ENCODE measurements around the gene SNAPC4.

The SNAPC4 gene

DNA sequence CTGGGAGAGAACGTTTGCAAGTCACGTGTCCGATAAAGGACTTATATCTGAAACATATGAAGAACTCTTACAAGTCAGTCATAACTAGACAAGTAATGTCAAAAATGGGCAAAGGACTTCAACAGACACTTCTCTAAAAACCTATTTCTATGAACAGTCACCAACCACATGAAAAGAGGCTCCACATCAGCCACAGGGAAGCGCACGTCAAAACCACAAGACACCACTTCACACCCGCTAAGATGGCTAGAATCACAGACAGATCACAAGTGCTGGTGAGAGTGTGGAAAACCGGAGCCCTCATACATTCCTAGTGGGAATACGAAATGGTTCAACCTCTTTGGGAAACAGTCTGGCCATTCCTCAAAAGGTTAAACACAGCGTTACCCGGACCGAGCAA lies 15.0 kb downstream of the SNAPC4 start:
- DNase-seq, result no peak

GRCh38 chr9:136383436-136383835 lies 16.5 kb downstream of the SNAPC4 start:
- DNase-seq, result no peak

DNA sequence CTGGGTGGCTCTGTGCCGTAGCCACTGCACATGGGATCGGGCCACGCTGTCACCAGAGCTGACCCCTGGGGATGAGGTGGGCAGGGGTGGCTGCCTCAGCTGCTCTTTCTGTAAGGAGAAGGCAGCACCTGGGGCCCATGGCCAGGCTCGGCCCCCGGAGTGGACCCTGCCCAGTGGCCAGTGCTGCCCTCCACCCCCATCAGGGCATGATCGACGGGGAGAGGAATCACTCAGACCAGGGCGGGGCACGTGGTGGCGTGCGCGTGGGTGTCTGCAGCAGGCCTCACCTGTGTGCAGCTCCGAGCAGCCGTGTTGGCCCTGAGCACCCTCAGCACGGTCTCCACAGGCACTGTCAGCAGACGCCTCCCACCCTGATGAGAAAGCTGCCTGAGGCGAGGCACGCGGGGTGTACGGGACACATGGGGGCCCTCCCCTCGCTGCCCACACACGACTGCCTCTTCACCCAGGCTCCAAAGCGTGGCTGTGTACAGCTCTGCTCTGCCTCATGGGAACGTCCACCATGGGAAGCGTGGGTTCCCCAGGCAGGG lies 17.9 kb downstream of the SNAPC4 start:
- no peak for DNase-seq

- DNase-seq, result no peak
These were observed 18.7 kb downstream of the SNAPC4 start for GRCh38 chr9:136381311-136381710.

GRCh38 chr9:136380381-136380780 lies 19.6 kb downstream of the SNAPC4 start:
- DNase-seq, result no peak

GRCh38 chr9:136379891-136380290 lies 20.1 kb downstream of the SNAPC4 start:
- DNase-seq, result no peak

- DNase-seq, result no peak
These were observed 20.6 kb downstream of the SNAPC4 start for GRCh38 chr9:136379401-136379800.

GRCh38 chr9:136379003-136379287 lies 21.0 kb downstream of the SNAPC4 start:
- no peak for DNase-seq

DNA sequence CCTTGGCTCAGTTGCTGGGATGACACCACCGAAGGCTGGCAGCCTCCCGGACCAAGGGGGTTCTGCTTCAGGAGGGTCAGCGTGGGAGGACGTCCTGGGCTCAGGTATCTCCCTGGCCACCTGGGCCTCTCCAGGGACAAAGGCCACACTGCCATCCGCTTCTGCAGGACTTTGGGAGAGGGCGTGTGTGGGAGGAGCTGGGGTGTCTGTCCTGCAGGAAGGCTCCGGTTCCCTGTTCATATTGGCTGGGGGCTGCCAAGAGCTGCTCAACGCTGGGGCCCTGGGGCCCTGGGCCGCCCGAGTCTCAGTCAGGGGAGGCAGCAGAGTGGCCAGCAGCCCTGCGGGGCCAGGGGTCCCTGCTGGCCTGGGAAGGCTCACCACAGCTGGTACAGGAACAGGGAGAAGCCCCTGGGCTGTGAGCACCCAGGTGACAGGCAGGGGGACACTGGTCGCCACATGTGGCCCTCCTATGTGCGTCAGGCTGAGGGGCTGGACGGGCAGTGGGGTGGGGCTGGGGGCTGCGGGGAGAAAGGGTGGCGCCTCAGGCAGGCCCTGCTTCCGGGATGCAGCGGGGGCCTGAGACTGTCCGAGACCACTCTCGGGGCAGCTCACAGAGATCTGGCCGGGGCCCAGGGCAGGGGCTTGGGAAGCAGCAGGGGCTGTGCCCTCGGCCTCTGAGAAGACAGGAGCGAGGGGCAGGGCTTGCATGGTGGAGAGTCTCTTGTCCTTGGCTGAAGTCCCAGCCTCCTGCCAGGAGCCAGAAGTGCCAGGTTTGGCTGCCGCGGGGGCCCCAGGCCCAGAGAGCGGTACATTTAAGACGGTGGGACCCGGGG lies 21.6 kb downstream of the SNAPC4 start:
- DNase-seq, result no peak

GRCh38 chr9:136377341-136378169 lies 22.4 kb downstream of the SNAPC4 start:
- no peak for DNase-seq

- DNase-seq, result no peak
These were observed 23.5 kb downstream of the SNAPC4 start for GRCh38 chr9:136376457-136376856.

- no peak for DNase-seq
These were observed 24.9 kb downstream of the SNAPC4 start for GRCh38 chr9:136375096-136375495.

GRCh38 chr9:136374183-136374575 lies 25.8 kb downstream of the SNAPC4 start:
- no peak for DNase-seq

DNA sequence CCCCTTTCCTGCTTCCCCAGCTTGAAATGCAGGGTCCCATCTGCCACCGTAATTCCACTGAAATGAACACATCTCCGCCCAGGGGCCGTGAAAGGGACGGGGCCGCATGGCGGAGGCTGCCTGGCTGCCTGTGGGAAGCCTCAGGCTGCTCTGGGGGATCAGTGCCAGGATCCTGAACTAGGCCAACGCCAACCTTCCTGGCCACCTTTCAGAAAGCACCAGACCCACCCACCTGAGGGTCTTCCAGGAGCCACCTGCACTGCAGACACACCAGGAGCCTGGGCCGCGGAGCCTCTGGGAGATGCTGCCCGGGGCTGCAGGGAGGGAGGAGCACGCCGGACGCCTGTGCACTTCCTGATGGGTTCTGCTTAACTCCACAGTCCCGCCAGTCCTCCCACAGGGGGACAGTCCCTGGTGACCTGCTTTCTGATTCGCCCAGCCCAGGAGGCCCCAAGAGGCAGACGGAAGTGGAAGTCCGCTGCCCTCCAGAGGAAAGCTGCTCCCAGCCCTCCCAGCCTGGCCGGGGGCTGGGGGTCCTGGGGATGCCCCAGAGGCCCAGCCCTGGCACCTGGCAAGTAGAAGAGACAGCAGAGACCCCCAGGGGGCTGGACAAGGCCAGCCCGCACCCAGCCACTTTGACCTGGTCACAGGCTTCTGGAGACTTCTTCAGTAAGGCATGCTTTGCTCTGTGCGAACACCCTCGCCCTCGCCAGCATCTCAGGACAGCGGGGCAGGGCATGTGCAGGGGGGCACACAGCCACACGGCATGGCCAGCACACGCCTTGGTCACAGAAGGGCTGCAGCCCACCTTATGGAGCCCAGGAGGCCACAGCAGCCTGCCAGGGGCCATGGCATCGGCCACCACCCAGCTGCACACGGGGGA lies 26.4 kb downstream of the SNAPC4 start, which contains the start of gene CARD9:
Gene CARD9, minus strand, starts transcription at position 370 of the 883 bp plus-strand sequence. CDS start 1,591 bp downstream, outside the sequence.
- no peak for DNase-seq

- no peak for DNase-seq
These were observed 27.2 kb downstream of the SNAPC4 start for GRCh38 chr9:136372561-136373299.

DNA sequence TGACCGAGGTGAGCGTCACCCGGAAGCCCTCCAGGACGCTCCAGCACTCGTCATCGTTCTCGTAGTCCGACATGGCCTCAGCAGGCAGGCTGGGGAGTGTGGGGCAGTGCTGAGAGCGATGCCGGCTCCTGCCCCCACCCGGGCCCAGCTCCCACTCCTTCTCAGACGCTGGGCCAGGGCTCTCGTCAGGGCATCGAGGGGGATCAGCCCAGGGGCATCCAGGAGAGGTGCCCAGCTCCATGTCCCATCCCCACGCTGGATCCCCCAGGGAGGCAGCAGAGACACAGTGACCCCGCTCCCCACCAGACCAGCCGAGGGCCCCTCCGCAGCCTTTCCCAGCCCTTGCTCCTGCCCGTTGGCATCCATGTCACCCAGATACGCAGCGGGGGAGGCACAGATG lies 28.0 kb downstream of the SNAPC4 start:
- no peak for DNase-seq

GRCh38 chr9:136371533-136371880 lies 28.5 kb downstream of the SNAPC4 start:
- no peak for DNase-seq

- DNase-seq, result no peak
These were observed 29.1 kb downstream of the SNAPC4 start for GRCh38 chr9:136370687-136371532.

DNA sequence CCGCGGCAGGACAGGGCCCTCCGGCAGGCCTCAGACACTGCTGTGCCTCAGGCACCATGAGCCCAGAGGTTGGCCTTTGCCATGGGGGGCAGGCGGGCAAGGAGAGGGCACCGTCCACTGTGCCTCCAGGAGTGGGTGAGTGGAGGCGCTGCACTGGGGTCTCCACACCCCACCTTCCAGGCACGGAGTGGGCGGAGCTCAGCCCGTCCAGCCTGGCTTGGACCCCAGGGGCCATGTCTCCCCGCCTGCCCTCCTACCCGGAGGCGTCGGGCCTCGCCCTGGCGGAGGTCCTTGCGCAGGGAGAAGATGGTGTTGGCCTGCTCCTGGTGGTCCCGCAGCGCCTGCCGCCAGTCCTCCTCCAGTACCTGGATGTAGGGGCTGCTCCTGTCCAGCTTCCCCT lies 29.9 kb downstream of the SNAPC4 start:
- no peak for DNase-seq

DNA sequence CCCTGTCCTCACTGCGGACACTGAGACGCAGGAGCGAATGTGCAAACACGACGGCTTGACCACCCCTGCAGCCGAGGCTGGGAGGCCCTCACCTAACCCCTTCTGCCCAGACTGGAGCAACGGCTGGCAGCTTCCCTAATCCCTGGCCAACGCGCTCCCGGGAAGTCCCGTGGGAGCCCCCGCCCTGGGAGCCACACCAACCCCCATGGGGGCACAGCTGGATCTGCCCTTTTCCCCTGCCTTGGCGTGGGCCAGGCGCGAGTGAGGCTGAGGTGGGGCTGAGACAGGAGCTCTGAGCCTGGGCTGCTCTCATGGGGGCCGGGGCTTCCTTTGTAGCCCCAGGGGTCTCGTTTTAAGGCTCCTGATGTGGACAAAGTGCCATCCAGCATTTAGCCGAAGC lies 31.8 kb downstream of the SNAPC4 start:
- DNase-seq, result no peak
